DMS 273 (cell line): ENCODE results near the gene SEC14L6.

ENCODE experiments used
- DNase-seq: peaks from one replicate; lab custom pipeline; 2025; ENCODE audit not compliant: unreplicated experiment; lab: John Stamatoyannopoulos, UW

SEC14L6 gene

DNA sequence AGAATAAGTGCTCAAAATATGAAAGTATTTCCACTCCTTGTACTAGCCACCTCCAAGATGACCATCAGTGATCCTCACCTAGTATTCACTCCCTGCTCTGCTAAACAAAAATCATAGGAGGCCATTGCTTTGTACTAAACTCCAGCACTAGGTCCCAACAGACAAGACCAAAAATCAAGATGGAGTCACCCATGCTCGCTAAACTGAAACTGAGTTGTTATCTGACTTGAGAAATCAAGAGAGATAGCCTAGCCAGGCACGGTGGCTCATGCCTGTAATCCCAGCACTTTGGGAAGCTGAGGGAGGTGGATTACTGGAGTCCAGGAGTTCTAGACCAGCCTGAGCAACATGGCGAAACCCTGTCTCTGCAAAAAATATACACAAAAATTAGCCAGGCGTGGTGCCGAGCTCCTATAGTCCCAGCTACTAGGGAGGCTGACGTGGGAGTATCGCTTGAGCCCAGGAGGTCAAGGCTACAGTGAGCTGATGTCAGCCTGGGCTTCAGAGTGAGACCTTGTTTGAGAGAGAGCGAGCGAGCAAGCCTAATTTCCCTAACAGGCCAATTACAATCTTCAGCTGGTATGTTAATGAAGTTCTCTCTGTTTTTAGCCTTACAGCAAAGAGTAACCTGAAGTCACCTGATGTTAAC is 9.3 kb downstream of the SEC14L6 start:
- no peak for DNase-seq

DNA sequence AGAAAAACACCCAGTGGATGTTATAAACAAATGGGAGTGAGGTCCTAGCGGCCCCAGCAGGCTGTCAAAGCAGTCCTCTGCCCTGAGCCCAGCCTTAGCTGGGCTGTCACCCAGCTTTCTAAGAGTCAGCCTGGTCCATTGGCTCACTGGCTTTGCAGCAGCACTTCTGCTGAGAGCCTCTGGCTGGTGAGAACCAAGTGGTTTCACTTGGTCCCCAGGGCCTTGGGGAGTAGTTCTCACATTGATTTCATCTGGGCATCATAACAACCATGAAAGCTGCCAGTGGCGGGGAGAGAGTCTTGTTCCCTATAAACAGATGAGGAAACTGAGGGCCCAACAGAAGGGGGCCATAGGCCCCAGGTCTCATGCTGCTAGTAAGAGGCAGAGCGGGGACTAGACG is 11.4 kb downstream of the SEC14L6 start:
- no peak for DNase-seq

DNA sequence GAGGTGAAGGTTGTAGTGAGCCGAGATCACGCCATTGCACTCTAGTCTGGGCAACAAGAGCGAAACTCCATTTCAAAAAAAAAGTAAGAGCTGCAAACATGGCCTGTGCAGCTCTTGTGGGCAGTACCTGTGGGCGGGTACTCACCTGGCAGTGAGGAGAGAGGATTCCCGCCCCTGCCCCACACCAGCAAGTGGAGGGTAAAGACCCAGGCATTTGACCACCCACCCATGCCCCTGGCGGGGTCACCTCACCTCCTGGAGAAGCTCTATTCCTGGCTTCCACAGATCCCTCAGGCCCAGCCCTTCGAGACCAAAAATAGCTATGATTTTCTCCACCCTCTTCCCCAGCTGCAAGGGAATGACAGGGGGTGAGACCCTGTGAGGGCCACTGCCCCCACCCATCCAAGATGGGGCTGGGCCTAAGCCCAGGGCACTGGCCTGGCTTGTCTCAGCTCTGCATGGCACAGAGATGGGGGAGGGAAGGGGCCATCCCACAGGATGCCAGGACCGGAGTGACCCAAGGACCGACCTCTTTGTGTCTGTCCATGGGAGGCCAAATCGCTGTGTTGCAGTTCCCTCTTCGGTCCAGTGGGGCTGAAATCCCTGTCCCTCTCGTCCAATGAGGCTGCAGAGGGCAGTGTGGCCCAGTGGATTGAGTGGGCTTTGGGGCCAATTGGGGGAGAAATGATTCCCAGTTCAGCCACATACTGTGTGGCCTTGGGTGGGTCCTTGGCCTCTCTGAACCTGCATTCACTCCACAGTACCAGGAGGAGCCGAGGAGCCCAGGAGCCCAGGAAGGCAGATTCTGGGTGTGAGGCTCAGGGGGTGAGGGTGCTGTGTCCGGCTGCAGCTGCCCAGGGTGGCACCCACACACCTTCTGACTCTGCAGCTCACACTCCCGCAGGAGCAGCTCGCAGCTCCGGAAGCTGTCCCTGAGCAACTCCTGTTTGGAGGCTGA is 14.6 kb downstream of the SEC14L6 start:
- no peak for DNase-seq

DNA sequence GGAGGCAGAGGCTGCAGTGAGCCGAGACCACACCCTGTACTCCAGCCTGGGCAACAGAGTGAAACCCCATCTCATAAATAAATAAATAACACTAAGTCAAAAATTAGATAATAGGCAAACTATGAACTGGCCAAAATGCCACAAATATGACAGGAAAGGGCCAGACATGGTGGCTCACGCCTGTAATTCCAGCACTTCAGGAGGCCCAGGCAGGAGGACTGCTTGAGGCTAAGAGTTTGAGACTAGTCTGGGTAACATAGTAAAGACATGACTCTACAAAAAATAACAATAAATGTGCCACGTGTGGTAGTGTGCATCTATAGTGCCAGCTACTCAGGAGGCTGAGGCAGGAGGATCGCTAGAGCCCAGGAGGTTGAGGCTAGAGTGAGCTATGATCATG is 19.9 kb downstream of the SEC14L6 start:
- no peak for DNase-seq

DNA sequence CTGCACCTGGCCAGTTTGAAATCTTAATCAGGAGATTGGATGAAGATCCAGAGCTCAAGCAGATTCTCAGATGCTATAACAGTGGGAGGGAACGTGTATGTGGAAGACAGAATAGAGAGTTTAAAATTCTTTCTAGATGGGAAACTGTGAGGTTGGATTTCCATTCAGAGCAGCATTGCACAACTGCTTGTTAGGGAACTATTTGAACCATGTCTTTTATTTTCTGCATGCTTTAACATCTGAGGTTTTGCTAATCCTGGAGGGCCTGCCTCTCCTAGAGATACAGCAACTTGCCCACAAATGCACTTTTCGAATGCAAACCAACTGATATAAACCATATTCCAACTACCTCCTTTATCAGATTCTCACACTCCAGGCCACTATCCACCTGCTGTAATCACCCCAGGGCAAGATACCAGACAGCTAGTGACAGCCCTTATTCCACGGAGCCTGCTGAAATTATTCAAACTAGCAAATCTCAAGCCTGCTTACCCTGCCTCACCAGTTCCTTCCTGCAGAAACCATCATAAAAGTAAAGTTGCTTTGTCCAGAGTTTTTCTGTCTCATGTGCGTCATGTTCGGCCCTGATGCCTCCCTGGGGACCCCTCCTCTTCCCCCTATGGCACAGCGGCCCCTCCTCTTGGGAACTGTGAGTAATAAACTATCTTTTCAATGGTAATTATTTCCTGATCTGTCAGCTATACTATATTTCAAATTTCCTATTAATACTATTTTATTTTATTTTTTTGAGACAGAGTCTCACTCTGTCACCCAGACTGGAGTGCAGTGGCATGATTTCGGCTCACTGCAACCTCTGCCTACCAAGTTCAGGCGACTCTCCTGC is 22.7 kb downstream of the SEC14L6 start:
- DNase-seq, result no peak

DNA sequence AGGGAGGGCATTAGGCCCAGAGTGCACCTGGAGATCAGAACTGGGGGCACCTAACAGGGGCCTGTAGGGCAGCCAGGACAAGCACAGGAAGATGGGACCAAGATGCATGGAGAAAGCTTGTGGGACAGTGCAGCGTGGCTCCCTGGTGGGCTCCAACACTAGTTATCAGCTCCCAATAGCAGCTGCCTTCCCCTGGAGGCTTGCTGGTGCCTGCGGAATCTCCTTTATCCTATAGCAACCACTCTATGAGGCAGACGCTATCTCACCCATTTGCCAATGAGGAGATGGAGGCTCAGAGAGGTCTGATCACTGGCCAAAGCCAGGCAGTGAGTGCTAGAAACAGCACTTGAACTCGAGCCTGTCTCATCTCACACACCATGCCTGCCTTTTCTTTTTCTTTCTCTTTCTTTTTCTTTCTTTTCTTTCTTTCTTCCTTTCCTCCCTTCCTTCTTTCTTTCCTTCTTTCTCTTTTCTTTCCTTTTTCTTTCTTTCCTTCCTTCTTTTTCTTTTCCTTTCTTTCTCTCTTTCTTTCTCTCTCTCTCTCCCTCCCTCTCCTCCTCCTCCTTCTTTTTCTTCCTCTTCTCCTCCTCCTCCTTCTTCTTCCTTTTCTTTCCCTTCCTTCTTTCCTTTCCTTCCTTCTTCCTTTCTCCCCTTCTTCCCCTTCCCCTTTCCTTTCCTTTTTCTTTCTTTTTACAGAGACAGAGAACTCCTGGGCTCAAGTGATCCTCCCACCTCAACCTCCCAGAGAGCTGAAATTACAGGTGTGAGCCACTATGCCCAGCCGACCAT is 25.0 kb downstream of the SEC14L6 start:
- no peak for DNase-seq

DNA sequence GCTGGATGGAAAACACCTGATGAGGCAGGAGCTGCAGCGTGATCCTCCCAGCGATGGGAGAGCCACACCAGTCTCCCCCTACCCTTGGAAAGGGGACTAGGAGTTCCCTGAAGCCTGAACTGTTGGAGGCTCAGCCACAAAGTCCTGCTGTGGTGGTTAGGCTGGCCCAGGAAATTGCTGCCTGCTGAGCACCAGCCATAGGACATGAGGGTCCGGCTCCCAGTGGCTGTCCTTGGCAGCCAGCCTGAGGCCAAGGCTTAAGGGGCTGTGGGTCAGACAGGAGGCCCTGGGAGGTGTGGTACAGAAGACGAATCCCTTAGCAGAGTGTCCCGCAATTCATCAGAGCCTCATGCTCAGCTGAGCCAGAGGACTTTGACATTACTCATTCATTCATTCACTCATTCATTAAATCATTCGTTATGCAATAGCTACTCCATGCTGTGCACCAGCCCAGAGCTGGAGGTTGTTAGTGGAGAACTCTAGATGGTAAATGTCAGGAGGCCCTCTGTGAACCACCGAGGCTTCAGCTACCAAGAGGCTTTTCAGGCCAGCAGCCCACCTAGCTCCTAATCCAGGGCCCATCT is 26.6 kb downstream of the SEC14L6 start:
- no peak for DNase-seq

DNA sequence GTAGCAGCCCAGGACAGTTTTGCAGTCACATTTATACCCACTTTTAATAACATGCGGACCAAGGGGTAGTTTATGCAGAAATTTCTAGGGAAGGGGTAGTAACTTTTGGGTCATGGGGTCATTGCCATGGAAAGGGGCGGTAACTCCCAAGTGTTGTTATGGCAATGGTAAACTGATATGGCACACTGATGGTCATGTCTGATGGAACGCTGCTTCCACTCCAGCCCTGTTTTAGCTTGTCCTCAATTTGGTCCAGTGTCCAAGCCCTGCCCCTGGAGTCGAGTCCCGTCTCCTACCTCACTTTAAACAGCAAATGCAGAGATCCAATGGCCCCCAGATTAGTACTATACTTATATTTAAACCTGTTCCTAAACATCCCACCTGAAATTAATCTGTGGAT is 29.8 kb downstream of the SEC14L6 start:
- DNase-seq, result no peak

DNA sequence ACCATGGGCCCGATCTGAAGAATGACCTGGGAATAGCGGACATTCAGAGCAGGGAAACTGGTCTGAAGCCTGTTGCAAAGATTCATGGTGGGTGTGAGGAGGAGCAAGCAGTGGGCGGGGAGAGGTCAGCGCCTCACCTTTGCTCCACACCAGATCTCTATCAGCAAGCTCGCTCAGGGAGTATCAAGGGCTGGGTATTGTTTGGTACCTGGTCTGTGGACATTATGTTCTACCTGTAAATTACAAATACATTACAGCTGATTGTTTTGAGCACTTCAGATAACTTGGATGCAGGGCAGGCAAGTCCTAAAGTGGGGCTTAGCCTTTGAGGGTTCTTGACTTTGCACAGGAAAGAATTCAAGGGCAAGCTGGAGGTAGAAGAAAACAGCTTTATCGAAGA is 30.3 kb downstream of the SEC14L6 start:
- DNase-seq, result no peak

DNA sequence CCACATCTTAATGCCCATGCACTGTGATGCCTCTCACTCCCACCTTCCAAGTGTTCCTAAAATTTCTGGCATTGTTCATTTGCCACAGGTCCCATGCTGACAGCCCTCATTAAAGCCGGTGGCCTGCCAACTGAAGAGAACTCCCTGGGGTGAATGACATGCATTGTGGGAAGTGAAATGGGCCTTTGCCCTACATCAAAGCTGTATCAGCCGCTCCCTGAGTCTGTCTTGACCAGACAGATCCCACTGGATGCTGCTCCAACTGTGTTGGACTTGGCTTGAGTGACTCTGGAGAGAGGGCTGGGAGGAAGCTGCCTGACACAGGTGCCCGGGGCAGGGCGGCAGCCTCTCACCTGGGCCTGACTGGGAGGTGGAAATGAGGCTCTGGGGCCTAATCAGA is 32.3 kb downstream of the SEC14L6 start:
- no peak for DNase-seq

DNA sequence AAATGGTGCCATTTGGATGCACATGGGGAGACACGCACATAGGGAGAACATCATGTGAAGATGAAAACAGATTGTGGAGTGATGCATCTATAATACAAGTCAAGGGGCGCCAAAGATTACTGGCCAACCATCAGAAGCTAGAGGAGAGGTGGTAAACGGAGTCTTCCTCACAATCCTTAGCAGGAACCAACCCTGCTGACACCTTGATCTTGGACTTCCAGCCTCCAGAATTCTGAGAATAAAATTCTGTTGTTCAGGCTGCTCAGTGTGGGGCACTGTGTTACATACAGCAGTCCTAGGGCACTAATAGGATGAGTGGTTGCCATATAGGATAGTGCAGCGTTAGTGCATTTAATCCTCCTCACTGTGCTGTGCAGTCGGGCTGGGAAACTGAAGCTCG is 33.1 kb downstream of the SEC14L6 start:
- DNase-seq, result no peak

DNA sequence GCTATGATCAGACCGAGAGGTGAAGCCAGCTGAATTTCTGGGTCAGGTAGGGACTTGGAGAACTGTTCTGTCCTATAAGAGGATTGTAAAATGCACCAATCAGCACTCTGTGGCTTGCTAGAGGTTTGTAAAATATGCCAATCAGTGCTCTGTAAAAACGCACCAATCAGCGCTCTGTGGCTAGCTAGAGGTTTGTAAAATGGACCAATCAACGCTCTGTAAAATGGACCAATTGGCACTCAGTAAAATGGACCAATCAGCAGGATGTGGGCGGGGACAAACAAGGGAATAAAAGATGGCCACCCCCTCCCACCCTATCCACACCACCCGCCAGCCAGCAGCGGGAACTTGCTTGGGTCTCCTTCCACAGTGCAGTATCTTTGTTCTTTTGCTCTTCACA is 34.6 kb downstream of the SEC14L6 start:
- DNase-seq, result no peak

DNA sequence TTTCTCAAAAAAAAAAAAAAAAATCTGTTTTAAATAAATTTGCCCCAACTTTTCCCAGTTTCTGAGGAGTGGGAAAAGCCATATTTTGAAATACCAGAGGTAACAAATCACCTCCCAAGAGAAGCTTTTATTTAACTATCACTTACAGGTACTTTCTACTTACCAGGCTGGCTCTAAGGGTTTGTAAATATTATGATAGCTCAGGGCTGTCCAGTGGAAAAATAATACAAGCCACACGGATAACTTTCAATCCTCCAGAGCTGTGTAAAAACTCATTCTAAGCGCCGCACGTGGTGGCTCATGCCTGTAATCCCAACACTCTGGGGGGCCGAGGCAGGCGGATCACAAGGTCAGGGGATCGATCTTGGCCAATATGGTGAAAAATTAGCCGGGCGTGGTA is 35.4 kb downstream of the SEC14L6 start:
- no peak for DNase-seq

DNA sequence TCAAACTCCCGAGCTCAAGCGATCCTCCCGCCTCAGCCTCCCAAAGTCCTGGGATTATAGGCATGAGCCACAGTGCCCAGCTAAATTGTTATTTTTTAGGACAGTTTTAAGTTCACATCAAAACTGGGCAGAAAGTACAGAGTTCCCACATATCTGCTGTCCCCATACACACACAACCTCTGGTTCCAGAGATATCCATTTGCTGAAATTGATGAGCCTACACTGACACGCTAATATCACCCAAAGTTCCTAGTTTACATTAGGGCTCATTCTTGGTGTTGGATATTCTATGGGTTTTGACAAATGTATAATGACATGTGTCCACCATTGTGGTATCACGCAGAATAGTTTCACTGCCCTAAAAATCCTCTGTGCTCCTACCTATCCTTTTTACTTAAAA is 38.3 kb downstream of the SEC14L6 start:
- no peak for DNase-seq

DNA sequence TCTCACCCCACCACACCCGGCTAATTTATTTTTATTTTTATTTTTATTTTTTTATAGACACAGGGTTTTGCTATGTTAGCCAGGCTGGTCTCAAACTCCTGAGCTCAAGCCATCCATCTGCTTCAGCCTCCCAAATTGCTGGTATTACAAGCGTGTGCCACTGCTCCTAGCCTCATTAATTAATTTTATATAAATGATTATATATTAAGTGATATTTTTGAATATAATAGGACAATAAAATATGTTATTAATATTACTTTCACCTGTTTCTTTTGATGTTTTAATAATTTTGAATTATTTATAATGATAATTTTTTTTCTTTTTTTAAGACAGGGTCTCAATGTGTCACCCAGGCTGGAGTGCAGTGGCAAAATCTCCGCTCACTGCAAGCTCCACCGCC is 38.9 kb downstream of the SEC14L6 start:
- no peak for DNase-seq

DNA sequence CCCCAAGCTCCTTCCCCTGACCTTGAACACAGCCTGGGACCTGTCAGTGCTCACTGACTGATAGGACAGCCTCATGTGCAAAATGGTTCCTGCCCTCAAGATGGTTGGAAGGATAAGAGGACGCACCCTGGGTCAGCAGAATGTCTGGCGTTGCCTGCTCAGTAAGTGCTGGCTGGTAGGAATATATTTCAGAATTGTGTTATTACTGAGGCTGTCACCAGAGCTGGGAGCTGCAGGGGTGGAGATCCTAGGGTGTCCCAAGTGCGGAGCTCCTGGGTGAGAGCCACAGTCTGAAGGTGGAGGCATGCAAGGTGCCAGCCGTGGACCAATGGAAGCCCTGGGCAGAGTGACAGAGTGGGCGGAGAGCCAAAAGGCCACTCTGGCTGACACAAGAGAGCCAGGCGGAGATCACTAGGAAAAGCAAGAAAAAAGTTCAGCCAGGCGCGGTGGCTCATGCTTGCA is 40.0 kb downstream of the SEC14L6 start:
- DNase-seq, result no peak

DNA sequence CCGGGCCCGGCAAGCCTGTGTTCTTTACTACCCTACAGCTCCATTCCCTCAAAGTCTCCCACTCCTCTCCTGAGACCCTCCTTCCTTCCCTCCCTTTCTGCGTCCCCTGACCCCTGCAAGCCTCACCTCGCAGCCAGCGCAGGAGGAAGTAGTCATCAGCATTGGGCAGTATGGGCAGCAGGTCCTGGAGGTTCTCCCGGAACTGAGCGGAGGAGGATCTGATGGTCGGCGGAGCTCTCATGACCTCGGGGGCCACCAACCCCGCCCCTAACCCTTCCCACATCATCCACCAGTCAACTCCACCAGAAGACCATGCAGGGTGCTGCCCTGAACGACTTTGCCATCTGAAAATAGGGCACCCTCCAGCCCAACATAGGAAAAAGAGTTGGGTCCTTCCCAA is 43.0 kb downstream of the SEC14L6 start:
- DNase-seq, result no peak

DNA sequence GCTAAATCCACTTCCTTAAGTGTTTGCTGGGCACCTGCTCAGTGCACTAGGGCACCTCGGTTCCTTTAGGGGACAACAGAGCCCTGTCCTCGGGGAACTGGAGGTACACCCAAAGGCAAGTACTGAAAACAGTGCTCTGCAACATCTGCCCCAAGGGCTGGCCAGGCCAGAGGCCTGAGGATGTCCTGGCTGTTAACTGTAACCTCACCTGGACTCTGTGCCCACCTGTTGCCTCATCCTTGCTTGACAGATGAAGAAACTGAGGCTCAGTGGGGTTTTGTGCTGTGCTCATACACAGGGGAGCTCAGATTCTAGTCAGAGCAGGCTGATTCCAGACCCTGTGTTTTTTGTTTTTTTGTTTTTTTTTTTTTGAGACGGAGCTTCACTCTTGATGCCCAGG is 43.6 kb downstream of the SEC14L6 start:
- DNase-seq, result no peak

DNA sequence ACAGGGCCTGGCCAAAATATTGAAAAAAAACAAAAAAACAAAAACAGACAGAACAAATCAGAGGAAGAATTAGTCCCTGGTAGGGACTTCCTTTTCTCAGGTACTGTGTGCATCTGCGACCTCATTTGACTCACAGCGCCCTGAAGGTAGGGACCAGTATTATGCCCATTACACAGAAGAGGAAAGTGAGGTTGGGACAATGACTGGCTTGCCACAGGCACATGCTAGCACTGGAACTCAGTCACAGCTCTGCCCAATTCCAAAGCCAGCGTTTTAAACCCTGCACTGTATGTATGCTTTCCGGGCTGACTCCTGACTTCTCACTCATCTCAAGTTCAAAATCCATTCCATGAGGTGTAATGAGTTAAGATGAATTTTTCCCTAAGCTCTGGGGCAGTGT is 44.4 kb downstream of the SEC14L6 start:
- no peak for DNase-seq

DNA sequence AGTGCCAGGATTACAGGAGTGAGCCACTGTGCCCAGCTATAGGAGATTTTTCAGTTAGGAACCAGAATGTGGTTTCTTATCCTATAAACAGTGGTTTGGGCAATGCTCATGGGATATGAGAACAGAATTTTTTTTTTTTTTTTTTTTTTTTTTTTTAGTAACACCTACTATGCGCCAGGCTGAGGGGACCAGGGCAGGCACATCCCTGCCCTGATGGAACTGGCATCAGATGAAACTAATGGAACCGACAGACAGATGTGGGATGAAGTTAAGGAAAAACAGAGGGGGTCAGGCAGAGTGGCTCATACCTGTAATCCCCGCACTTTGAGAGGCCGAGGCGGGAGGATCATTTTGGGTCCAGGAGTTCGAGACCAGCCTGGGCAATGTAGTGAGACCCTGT is 45.9 kb downstream of the SEC14L6 start:
- no peak for DNase-seq
